GM12878 (cell line): ENCODE measurements around the gene TSHZ2. TPM values are rescaled to one million over a fixed set of nuclear protein-coding genes. Genes with fewer than 3 reads are reported as not detected.

ENCODE experiments used
- HDAC2 ChIP-seq: fragments of 200-600 bp; sonication (generic); IDR thresholded peaks from 2 replicates; pipeline ENCODE4 v1.6.1; 2017
- IKZF1 ChIP-seq: fragments of 450-650 bp; conservative IDR thresholded peaks from 2 replicates; pipeline ENCODE4 v1.6.1; 2017; ENCODE audit warnings: antibody characterized with exemption, mild to moderate bottlenecking
- KDM1A ChIP-seq: fragments of 200-600 bp; sonication (generic); IDR thresholded peaks from 2 replicates; pipeline ENCODE4 v1.6.1; 2016; ENCODE audit warnings: borderline replicate concordance
- RAD21 ChIP-seq: IDR thresholded peaks from 2 replicates; pipeline ENCODE4 v1.6.1; 2011; ENCODE audit warnings: mild to moderate bottlenecking, low read depth, low read length, moderate library complexity; ENCODE audit not compliant: insufficient read depth
- RELB ChIP-seq: fragments of 450-650 bp; IDR thresholded peaks from 2 replicates; pipeline ENCODE4 v1.6.1; 2017; ENCODE audit warnings: low read depth, mild to moderate bottlenecking, moderate library complexity
- ZBTB40 ChIP-seq: fragments of 450-650 bp; IDR thresholded peaks from 2 replicates; pipeline ENCODE4 v1.6.1; 2016; ENCODE audit warnings: mild to moderate bottlenecking, moderate library complexity, borderline replicate concordance
- polyA plus RNA-seq, 11 experiments: library from polyadenylated mRNA; depleted of rRNA in 4 of 11; unstranded in 6 of 11; stranded (reverse) in 5 of 11; fragments of >200 nt; fragmentation: Nextera tagmentation in 4 of 11; fragmentation: Illumina TruSeq in 1 of 11; extraction: Ambion mirVana in 4 of 11; extraction: Trizol in 1 of 11; gene quantifications; 1 replicate in 1 of 11; 2 replicates in 10 of 11; pipeline versions ENCODE4 v1.2.1 to v1.2.3, GENCODE V29; 2011 to 2016; ENCODE audit warnings: inconsistent platforms in 2 of 11, missing spikeins in 2 of 11, low read depth in 1 of 11
- total RNA-seq, 4 experiments: library from RNA; depleted of rRNA in 3 of 4; stranded (reverse); fragments of >200 nt in 3 of 4; fragmentation: Illumina TruSeq in 1 of 4; extraction: Trizol in 1 of 4; gene quantifications; 2 replicates each; pipeline versions ENCODE4 v1.2.1 to v1.2.3, GENCODE V29; 2013 to 2021

TSHZ2 gene
- total and polyA plus RNA-seq, 10 of the 15 experiments (the other 5 are each of a cell fraction or from before 2014, with no cell fraction given), result 0.01 to 0.86 (median 0.13) TPM; not detected in 2

- TF ChIP-seq ZBTB40 (no peak), RAD21 (no peak), RELB (no peak), HDAC2 (no peak), IKZF1 (no peak), KDM1A (no peak)
Measured at GRCh38 chr20:53059848-53060247, 87.7 kb downstream of the TSHZ2 start (continued).
